HG02938 (cell line): Measurements from ENCODE around the gene TPRA1.
"Not testable (repeated sequence)": the region's sequence is repeated elsewhere in the genome, so short reads cannot be mapped to it uniquely, and the experiment has no call there.

Experiments
- ATAC-seq: cut with Tn5 transposase; IDR thresholded peaks from one replicate; pipeline ENCODE4 v1.9.1; 2021; ENCODE audit warnings: mild to moderate bottlenecking, moderate library complexity; ENCODE audit not compliant: unreplicated experiment

TPRA1 gene

GRCh38 chr3:127616836-127617605 is 26.5 kb upstream of the TPRA1 start:
- ATAC-seq, result no peak

DNA sequence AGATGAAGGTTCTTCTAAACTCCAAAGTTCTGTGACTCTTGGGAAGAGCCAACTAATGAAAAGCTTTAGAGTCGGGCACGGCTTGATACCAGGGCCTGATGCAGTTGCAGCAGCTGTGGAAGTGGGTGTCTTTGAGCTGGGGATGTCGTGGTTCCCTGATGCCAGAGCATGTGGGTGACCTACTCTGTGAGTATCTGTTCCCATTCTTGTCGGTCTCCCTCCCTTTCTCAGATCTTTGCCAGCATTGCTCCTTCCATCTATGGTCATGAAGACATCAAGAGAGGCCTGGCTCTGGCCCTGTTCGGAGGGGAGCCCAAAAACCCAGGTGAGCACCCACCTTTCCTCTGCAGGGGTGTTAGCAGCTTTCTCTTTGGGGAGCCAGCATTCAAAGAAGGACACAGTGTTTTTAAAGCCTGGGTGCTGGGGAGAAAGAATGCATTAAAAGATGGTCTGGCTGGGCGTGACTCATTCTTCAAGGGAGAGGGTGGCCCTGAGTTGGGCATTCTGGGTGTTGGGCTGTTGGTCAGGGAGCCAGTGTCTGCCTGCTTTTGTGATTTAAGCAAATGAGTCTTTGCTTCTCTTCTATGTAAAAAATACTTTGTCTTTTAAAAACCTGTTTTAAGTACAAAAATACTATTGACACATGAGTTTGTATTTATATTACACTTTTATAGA is 25.2 kb upstream of the TPRA1 start:
- ATAC-seq, result no peak

- ATAC-seq, result no peak
Measured at GRCh38 chr3:127614928-127615589, 24.5 kb upstream of the TPRA1 start.

- no peak for ATAC-seq
Measured at GRCh38 chr3:127613406-127613805, 22.9 kb upstream of the TPRA1 start.

- ATAC-seq, result no peak
Measured at GRCh38 chr3:127612966-127613365, 22.4 kb upstream of the TPRA1 start.

GRCh38 chr3:127611251-127611650 is 20.7 kb upstream of the TPRA1 start:
- ATAC-seq, result no peak

GRCh38 chr3:127610105-127610504 is 19.6 kb upstream of the TPRA1 start:
- no peak for ATAC-seq

DNA sequence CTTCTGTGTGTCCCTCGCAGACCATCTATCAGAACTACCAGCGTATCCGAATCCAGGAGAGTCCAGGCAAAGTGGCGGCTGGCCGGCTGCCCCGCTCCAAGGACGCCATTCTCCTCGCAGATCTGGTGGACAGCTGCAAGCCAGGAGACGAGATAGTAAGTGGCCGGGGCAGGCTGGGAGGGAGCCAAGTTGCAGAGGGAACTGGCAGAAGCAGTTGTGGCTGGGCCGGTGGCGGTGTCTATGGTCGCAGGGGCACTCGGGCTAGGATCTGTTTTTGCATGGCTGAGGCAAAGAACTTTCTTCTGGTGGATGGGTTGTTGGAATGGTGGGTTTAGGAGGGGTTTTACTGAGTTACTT is 17.8 kb upstream of the TPRA1 start:
- no peak for ATAC-seq

GRCh38 chr3:127607675-127608361 is 17.3 kb upstream of the TPRA1 start:
- no peak for ATAC-seq

- ATAC-seq, result no peak
Measured at GRCh38 chr3:127606981-127607595, 16.6 kb upstream of the TPRA1 start.

GRCh38 chr3:127606086-127606805 is 15.7 kb upstream of the TPRA1 start:
- no peak for ATAC-seq

- not testable (repeated sequence) for ATAC-seq
Measured at GRCh38 chr3:127605547-127605946, 15.0 kb upstream of the TPRA1 start.

GRCh38 chr3:127604546-127605165 is 14.1 kb upstream of the TPRA1 start:
- no peak for ATAC-seq

DNA sequence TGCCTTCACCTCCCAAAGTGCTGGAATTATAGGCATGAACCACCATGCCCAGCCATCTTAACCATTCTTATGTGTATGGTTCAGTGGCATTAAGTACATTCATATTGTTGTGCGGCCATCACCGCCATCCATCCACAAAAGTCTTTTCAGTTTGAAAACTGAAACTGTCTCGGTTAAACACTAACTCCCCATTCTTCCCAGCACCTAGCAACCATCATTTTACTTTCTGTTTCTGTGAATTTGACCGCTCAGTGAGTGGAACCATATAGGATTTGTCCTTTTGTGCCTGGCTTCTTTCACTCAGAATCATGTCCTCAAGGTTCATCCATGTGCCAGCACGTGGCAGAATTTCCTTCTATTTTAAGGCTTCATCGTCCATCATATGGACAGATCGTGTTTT is 13.5 kb upstream of the TPRA1 start:
- ATAC-seq, result no peak

DNA sequence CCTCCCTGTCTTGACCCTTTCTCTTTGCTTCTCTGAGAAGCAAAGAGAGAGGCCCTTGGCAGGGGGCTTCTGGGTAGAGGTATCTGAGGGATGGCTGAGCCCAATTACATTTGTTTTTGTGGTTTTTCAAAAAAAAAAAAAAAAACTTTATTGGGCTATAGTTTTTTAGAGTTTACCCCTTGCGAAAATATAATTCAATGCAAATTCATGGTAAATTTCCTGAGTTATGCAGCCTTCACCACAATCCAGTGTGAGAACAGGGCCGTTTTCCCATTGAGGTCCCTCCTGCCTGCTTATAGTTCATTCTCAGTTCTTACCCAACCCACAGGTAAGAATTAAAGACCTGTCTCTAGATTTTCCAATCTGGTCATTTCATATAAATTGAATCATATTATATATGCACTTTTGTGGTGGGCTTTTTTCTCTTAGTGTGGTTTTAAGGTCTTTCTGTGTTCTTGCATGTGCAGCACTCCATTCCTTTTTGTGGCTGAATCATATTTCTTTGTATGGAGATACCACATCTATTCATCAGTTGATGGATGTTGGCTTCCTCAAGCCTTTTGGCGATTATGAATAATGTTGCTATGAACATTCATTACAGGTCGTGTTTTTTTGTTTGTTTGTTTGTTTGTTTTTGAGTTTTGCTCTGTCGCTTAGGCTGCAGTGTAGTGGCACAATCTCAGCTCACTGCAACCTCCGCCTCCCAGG is 10.4 kb upstream of the TPRA1 start:
- ATAC-seq, result no peak

GRCh38 chr3:127598841-127599570 is 8.5 kb upstream of the TPRA1 start:
- no peak for ATAC-seq

- ATAC-seq, result no peak
Measured at GRCh38 chr3:127597020-127597771, 6.7 kb upstream of the TPRA1 start.

DNA sequence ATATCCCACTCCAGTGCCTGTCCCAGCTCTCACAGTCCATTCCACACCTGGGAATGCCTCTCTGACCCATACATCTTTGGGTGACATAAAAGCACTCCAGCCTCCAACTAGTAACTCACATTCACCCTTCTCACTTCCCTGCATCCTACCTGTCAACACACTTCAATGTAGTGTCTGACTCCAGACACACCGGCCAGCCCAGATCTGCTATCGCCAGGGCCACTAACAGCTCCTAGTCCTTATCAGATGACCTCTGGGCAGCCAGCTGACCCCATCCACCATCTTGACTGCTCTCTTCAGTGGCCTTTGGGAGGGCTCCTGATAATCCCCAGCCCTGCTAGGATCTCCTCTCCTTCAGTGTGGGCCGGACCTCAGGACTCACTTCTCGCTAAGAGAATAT is 4.8 kb upstream of the TPRA1 start:
- no peak for ATAC-seq
